T-helper 17 cell (primary cell): ENCODE measurements around the gene MKNK1. TPM values are rescaled to one million over a fixed set of nuclear protein-coding genes. Genes with fewer than 3 reads are reported as not detected.

Experiments
- ATAC-seq: fragments of 150-1000 bp; cut with Tn5 transposase; 2 replicates; pipeline ENCODE4 v1.10.0; 2021; ENCODE audit warnings: mild to moderate bottlenecking, moderate library complexity
- DNase-seq, 3 donors: peaks; one replicate each; pipeline versions ENCODE4 v3.0.0 to v3.0.0-alpha.2; 2020 to 2021
- H3K9me3 ChIP-seq: one replicate; pipeline ENCODE4 v1.7.0; 2013; ENCODE audit warnings: low read length, mild to moderate bottlenecking; ENCODE audit not compliant: control insufficient read depth, poor library complexity, severe bottlenecking
- H3K27ac Mint-ChIP-seq: one replicate; pipeline ENCODE4 v1.8.0; 2022; ENCODE audit warnings: mild to moderate bottlenecking, moderate library complexity, mixed read lengths
- H3K27me3 Mint-ChIP-seq: one replicate; pipeline ENCODE4 v1.8.0; 2022; ENCODE audit warnings: mixed read lengths
- H3K36me3 Mint-ChIP-seq: one replicate; pipeline ENCODE4 v1.8.0; 2022; ENCODE audit warnings: low read depth, mixed read lengths
- H3K4me1 Mint-ChIP-seq: one replicate; pipeline ENCODE4 v1.8.0; 2022; ENCODE audit warnings: mild to moderate bottlenecking, mixed read lengths
- H3K4me3 Mint-ChIP-seq: one replicate; pipeline ENCODE4 v1.8.0; 2022; ENCODE audit warnings: mild to moderate bottlenecking, moderate library complexity, mixed read lengths
- total RNA-seq, 4 donors: library from RNA in 2 of 4; stranded (reverse) in 2 of 4; gene quantifications; one replicate each; pipeline ENCODE4 v1.2.3 and lab custom pipeline; 2022 to 2026

MKNK1 gene
- total RNA-seq, 2 donors from 2014 or later = 48.5 to 73.2 TPM

- Mint-ChIP-seq H3K4me1 (peaks cover 14% of the 10 kb centered on the region), H3K4me3 (no peak overlapping the region), H3K27ac (no peak overlapping the region), H3K36me3 (peaks cover 9% of the 10 kb centered on the region), H3K27me3 (peaks cover 53% of the 10 kb centered on the region)
- H3K9me3 ChIP-seq = no peaks in the 10 kb centered on the region
- no peak for ATAC-seq
- DNase-seq = no peak
Measured at GRCh38 chr1:46523496-46524353, 80.3 kb downstream of the MKNK1 start.

- H3K27me3 Mint-ChIP-seq = peaks cover 53% of the 10 kb centered on the region
- no peaks in the 10 kb centered on the region for H3K9me3 ChIP-seq
- ATAC-seq (no peak), DNase-seq (no peak)
- H3K4me3 Mint-ChIP-seq = no peak overlapping the region
- H3K4me1 Mint-ChIP-seq = peaks cover 11% of the 10 kb centered on the region
- peaks cover 9% of the 10 kb centered on the region for H3K36me3 Mint-ChIP-seq
- no peak overlapping the region for H3K27ac Mint-ChIP-seq
Measured at GRCh38 chr1:46522969-46523320, 81.1 kb downstream of the MKNK1 start.

GRCh38 chr1:46522184-46522968 is 81.7 kb downstream of the MKNK1 start:
- H3K4me3 Mint-ChIP-seq = no peak overlapping the region
- no peak for ATAC-seq
- peaks cover 9% of the 10 kb centered on the region for H3K36me3 Mint-ChIP-seq

GRCh38 chr1:46521414-46521813 is 82.7 kb downstream of the MKNK1 start:
- DNase-seq = no peak
- Mint-ChIP-seq H3K36me3 (peaks cover 9% of the 10 kb centered on the region), H3K27ac (no peak overlapping the region), H3K4me1 (peaks cover 14% of the 10 kb centered on the region), H3K4me3 (no peak overlapping the region), H3K27me3 (peaks cover 55% of the 10 kb centered on the region)
- H3K9me3 ChIP-seq = no peaks in the 10 kb centered on the region
- ATAC-seq = no peak

More at GRCh38 chr1:46522184-46522968, 81.7 kb downstream of the MKNK1 start:
- H3K4me1 Mint-ChIP-seq = peaks cover 12% of the 10 kb centered on the region
- H3K27ac Mint-ChIP-seq = no peak overlapping the region
- peaks cover 53% of the 10 kb centered on the region for H3K27me3 Mint-ChIP-seq
- H3K9me3 ChIP-seq = no peaks in the 10 kb centered on the region
- DNase-seq = no peak

- Mint-ChIP-seq H3K36me3 (peaks cover 6% of the 10 kb centered on the region), H3K4me3 (no peak overlapping the region), H3K27ac (no peak overlapping the region), H3K27me3 (peaks cover 57% of the 10 kb centered on the region), H3K4me1 (peaks cover 18% of the 10 kb centered on the region)
- DNase-seq (no peak), ATAC-seq (no peak)
- H3K9me3 ChIP-seq = no peaks in the 10 kb centered on the region
Measured at GRCh38 chr1:46520063-46520911, 83.8 kb downstream of the MKNK1 start.

GRCh38 chr1:46519209-46519608 is 84.9 kb downstream of the MKNK1 start:
- no peak for DNase-seq
- Mint-ChIP-seq H3K27me3 (peaks cover 59% of the 10 kb centered on the region), H3K4me1 (peaks cover 20% of the 10 kb centered on the region)

GRCh38 chr1:46517932-46518498 is 86.1 kb downstream of the MKNK1 start:
- H3K27ac Mint-ChIP-seq = no peak overlapping the region
- no peaks in the 10 kb centered on the region for H3K9me3 ChIP-seq
- H3K27me3 Mint-ChIP-seq = peaks cover 60% of the 10 kb centered on the region
- no peak overlapping the region for H3K4me3 Mint-ChIP-seq
- DNase-seq = no peak
- H3K4me1 Mint-ChIP-seq = peaks cover 20% of the 10 kb centered on the region
- ATAC-seq = no peak
- peaks cover 5% of the 10 kb centered on the region for H3K36me3 Mint-ChIP-seq

More at GRCh38 chr1:46519209-46519608, 84.9 kb downstream of the MKNK1 start:
- ATAC-seq = no peak
- Mint-ChIP-seq H3K4me3 (no peak overlapping the region), H3K36me3 (peaks cover 5% of the 10 kb centered on the region), H3K27ac (no peak overlapping the region)
- H3K9me3 ChIP-seq = no peaks in the 10 kb centered on the region

GRCh38 chr1:46517010-46517600 is 87.0 kb downstream of the MKNK1 start:
- Mint-ChIP-seq H3K27ac (no peak overlapping the region), H3K36me3 (peaks cover 5% of the 10 kb centered on the region), H3K4me1 (peaks cover 15% of the 10 kb centered on the region), H3K27me3 (peaks cover 69% of the 10 kb centered on the region), H3K4me3 (no peak overlapping the region)
- no peak for DNase-seq
- ATAC-seq = no peak
- no peaks in the 10 kb centered on the region for H3K9me3 ChIP-seq

GRCh38 chr1:46516200-46516950 is 87.7 kb downstream of the MKNK1 start:
- H3K4me1 Mint-ChIP-seq = peaks cover 14% of the 10 kb centered on the region
- H3K9me3 ChIP-seq = no peaks in the 10 kb centered on the region
- peaks cover 5% of the 10 kb centered on the region for H3K36me3 Mint-ChIP-seq
- no peak for ATAC-seq
- H3K27me3 Mint-ChIP-seq = peaks cover 74% of the 10 kb centered on the region
- no peak for DNase-seq
- no peak overlapping the region for H3K27ac Mint-ChIP-seq
- H3K4me3 Mint-ChIP-seq = no peak overlapping the region

- H3K36me3 Mint-ChIP-seq = peaks cover 5% of the 10 kb centered on the region
- H3K27ac Mint-ChIP-seq = no peak overlapping the region
- no peak overlapping the region for H3K4me3 Mint-ChIP-seq
- ATAC-seq = no peak
- DNase-seq = no peak
- peaks cover 71% of the 10 kb centered on the region for H3K27me3 Mint-ChIP-seq
- peaks cover 13% of the 10 kb centered on the region for H3K4me1 Mint-ChIP-seq
- no peaks in the 10 kb centered on the region for H3K9me3 ChIP-seq
Measured at GRCh38 chr1:46515576-46515975, 88.5 kb downstream of the MKNK1 start.

- no peaks in the 10 kb centered on the region for H3K9me3 ChIP-seq
- no peak for DNase-seq
- ATAC-seq = no peak
- Mint-ChIP-seq H3K4me1 (peaks cover 13% of the 10 kb centered on the region), H3K4me3 (no peak overlapping the region), H3K36me3 (peaks cover 2% of the 10 kb centered on the region), H3K27me3 (peaks cover 60% of the 10 kb centered on the region), H3K27ac (no peak overlapping the region)
Measured at GRCh38 chr1:46513536-46513935, 90.5 kb downstream of the MKNK1 start.

GRCh38 chr1:46512792-46513190 is 91.3 kb downstream of the MKNK1 start:
- DNase-seq (no peak), ATAC-seq (no peak)
- peaks cover 5% of the 10 kb centered on the region for H3K36me3 Mint-ChIP-seq
- H3K4me3 Mint-ChIP-seq = no peak overlapping the region
- no peaks in the 10 kb centered on the region for H3K9me3 ChIP-seq
- no peak overlapping the region for H3K27ac Mint-ChIP-seq
- H3K4me1 Mint-ChIP-seq = peaks cover 8% of the 10 kb centered on the region
- peaks cover 57% of the 10 kb centered on the region for H3K27me3 Mint-ChIP-seq
